ENCODE measurements around the gene PLCXD3. TPM values are rescaled to one million over a fixed set of nuclear protein-coding genes. Genes with fewer than 3 reads are reported as not detected.

PLCXD3 gene
- total RNA-seq, 2 experiments from 2014 or later = not detected

DNA sequence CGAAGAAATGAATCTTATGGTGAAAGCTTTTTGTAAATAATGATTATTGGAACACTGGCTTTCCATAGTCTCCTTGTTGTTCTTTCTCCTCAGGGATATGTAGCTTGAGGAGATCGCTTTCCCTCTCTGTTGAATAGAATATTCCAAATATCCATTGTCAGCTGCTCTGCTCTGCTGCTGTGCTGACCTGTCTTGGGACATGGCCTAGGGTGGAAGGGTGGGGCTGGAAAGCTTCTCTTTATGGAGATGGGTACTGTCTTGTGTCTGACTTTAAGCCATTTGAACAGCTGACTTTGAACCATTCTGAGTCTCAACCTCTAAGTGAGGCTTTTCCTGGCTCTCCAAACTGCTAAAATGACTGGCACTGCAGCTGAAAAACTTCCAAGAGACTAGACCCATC lies 135.8 kb downstream of the PLCXD3 start:
- no peaks in the 10 kb centered on the region for H3K4me1 Mint-ChIP-seq
- H3K36me3 Mint-ChIP-seq = no peaks in the 10 kb centered on the region
- H3K27ac Mint-ChIP-seq = no peak overlapping the region
- H3K9me3 Mint-ChIP-seq = peaks cover 2% of the 10 kb centered on the region
- ATAC-seq (ENCODE audit: low read depth) (no peak), DNase-seq (no peak)
- no peaks in the 10 kb centered on the region for H3K27me3 Mint-ChIP-seq
- no peak overlapping the region for H3K4me3 Mint-ChIP-seq
- POLR2A ChIA-PET = no interaction called here

DNA sequence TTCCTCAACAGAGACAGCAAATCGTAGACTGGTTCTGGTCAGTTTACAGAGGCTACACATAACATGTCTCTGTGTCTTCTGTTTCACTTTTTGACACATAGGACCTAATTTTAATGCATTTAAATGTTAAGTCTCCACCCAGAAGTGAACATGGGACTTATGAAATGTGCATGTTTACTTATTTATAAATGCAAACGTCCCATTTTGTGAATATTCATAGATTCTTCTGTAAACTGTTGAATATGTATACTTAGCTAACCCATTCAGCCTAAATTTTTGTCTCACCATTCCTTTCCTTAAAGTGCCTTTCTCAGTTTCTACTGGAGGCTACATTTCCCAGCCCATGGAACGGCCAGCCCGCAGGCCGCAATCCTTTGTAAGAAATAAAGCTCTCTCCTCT lies 137.2 kb downstream of the PLCXD3 start:
- Mint-ChIP-seq H3K4me1 (no peaks in the 10 kb centered on the region), H3K36me3 (no peaks in the 10 kb centered on the region), H3K9me3 (peaks cover 2% of the 10 kb centered on the region), H3K27ac (no peak overlapping the region), H3K4me3 (no peak overlapping the region), H3K27me3 (no peaks in the 10 kb centered on the region)
- ATAC-seq (ENCODE audit: low read depth) (no peak), DNase-seq (no peak)
- POLR2A ChIA-PET = no interaction called here

DNA sequence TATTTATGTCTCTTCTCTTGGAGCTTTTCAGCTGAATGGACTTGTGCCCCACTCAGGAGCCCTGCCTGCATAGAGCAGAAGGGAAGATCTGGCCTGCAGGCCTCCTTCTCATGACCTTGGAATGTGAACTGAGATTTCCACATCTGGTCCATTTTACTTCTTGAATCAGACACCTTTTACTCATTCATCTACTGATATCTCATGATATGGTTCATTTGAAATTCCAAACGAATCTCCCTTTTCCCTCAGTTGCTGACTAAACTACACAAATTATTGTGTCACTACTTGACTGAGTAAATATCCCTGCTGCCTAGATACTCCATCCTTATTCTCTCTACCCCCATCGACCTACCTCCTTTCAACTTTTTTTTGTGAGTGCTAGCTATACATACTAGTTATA lies 138.7 kb downstream of the PLCXD3 start:
- Mint-ChIP-seq H3K27me3 (no peaks in the 10 kb centered on the region), H3K4me3 (no peak overlapping the region), H3K9me3 (peaks cover 2% of the 10 kb centered on the region), H3K27ac (no peak overlapping the region), H3K4me1 (no peaks in the 10 kb centered on the region), H3K36me3 (no peaks in the 10 kb centered on the region)
- ATAC-seq (ENCODE audit: low read depth) = no peak
- POLR2A ChIA-PET = interaction anchor here (0.7 kb wide), 1 partner anchor 355 kb away, joined by 3 read pairs; no protein-coding TSS in a partner anchor
- DNase-seq = no peak

DNA sequence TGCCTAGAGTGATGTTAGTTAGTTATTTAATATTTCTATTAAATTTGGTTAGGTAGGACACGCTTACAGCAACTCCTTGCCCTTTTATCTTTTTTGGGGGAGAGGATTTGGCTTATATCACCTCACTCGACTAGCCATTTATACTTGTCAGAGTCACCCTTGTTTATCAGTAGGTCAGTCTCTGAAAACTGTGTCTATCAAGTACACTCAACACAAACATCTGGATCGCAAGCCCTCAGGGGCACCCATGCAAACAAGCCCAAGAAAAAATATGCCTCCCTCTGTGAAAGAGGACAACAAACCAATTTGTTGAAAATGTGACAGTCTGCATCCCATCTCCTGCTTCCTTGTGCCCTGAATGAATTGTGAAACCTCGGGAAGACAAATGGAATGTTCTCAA lies 139.9 kb downstream of the PLCXD3 start:
- Mint-ChIP-seq H3K9me3 (peaks cover 2% of the 10 kb centered on the region), H3K4me3 (no peak overlapping the region), H3K27ac (no peak overlapping the region), H3K36me3 (no peaks in the 10 kb centered on the region), H3K4me1 (no peaks in the 10 kb centered on the region), H3K27me3 (no peaks in the 10 kb centered on the region)
- POLR2A ChIA-PET = no interaction called here
- DNase-seq (no peak), ATAC-seq (ENCODE audit: low read depth) (no peak)

DNA sequence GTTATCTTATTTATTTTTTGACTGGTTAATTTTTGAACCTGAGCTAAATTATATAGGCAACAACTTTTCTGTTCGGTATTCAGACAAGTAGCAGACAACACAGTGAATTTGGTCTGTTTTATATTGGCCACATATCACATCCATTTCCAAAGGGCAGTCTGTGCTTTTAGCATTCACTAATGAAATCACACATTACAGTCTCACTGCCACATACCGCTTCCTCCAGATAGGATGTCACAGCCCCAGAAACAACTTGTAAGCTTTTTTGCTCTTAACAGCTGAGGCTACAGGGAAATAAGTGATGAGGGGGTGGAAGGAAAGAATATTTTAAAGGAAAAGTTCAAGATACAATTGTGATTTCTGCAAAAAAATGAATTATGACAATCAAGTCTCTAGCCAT lies 140.6 kb downstream of the PLCXD3 start:
- no peak for DNase-seq
- H3K27ac Mint-ChIP-seq = no peak overlapping the region
- H3K36me3 Mint-ChIP-seq = no peaks in the 10 kb centered on the region
- no peak for ATAC-seq (ENCODE audit: low read depth)
- H3K4me1 Mint-ChIP-seq = no peaks in the 10 kb centered on the region
- H3K27me3 Mint-ChIP-seq = no peaks in the 10 kb centered on the region
- POLR2A ChIA-PET = no interaction called here
- no peak overlapping the region for H3K4me3 Mint-ChIP-seq
- H3K9me3 Mint-ChIP-seq = peaks cover 2% of the 10 kb centered on the region

DNA sequence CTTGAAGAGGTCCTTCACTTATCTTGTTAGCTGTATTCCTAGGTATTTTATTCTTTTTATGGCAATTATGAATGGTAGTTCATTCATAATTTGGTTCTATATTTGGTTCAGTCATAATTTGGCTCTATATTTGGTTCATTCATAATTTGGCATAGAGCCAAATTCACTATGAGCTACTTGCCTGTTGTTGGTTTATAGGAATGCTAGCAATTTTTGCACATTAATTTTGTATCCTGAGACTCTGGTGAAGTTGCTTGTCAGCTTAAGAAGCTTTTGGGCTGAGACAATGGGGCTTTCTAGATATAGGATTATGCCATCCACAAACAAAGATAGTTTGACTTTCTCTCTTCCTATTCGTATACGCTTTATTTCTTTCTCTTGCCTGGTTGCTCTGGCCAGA lies 142.2 kb downstream of the PLCXD3 start:
- Mint-ChIP-seq H3K27ac (no peak overlapping the region), H3K36me3 (no peaks in the 10 kb centered on the region), H3K4me3 (no peak overlapping the region), H3K4me1 (no peaks in the 10 kb centered on the region), H3K9me3 (peaks cover 2% of the 10 kb centered on the region), H3K27me3 (no peaks in the 10 kb centered on the region)
- DNase-seq = no peak
- no peak for ATAC-seq (ENCODE audit: low read depth)
- POLR2A ChIA-PET = no interaction called here

DNA sequence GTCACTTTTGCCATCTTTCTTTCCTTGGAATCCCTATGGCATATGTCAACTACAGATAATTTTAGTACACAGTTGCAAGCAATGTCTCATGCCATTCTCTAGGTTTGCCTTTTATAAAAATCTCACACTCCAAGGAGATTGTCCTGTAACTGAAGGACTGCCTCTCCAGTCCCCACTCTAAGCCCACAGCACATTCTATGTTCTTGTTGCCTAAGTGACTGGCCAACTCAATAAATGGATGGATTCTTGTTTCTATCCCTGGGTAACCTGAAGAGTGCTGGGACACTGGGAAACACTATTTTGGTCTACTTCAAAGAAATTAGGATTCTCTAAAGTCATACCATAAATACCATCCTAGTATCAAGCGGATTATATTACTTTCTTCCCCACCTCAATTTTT lies 145.0 kb downstream of the PLCXD3 start:
- Mint-ChIP-seq H3K9me3 (no peaks in the 10 kb centered on the region), H3K4me1 (no peaks in the 10 kb centered on the region), H3K4me3 (no peak overlapping the region), H3K27ac (no peak overlapping the region), H3K36me3 (no peaks in the 10 kb centered on the region), H3K27me3 (no peaks in the 10 kb centered on the region)
- no peak for DNase-seq
- no peak for ATAC-seq (ENCODE audit: low read depth)
- POLR2A ChIA-PET = no interaction called here

DNA sequence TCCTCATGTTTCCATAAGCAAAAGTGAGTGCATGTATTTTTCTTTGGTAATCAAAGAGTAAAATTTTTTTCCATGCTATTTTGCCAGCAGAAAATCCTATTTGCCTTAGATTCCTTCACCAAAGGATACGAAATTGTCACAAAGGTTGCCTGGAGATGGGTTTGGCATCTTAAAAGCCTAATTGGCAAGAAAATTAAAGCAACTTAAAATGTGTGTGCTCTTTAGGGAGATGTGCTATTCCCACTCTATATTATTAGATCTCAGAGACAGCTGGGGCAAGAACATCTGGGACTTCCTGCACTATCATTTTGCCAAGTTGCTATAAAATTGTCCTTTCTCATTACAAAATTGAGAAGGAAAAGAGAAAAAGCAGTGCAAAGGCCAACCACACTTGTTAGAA lies 146.1 kb downstream of the PLCXD3 start:
- POLR2A ChIA-PET = no interaction called here
- ATAC-seq (ENCODE audit: low read depth) (no peak), DNase-seq (no peak)
- Mint-ChIP-seq H3K9me3 (no peaks in the 10 kb centered on the region), H3K27ac (no peak overlapping the region), H3K4me3 (no peak overlapping the region), H3K27me3 (no peaks in the 10 kb centered on the region), H3K4me1 (no peaks in the 10 kb centered on the region), H3K36me3 (no peaks in the 10 kb centered on the region)

DNA sequence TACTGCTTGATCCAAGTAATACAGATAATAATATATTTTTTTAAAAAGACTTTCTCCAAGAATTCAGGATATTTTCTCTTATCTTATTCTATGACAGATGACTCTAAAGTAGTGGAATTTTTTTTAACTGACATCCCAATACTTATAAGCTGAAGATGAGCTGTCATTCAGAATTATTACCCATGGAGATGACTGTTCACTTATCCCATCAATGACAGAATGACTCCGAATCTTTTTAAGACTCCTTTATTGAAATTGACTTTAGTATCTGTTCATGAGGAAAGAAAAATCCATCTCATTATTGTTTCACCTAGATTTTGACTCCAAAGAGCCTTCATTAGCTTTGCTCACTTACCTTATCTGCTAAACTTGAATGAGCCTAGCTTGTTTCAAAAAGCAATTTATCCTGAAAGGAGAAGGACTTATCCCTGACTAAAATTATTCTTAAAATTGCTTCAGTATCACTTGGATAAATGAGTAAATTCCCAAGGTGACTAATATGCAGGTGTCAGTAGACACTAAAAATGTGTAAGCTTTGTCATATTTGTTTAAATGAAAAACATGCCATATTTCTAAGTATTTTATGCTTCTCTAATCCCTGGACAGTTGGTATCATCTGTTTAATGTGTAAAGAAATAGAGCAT lies 146.9 kb downstream of the PLCXD3 start:
- H3K4me3 Mint-ChIP-seq = no peak overlapping the region
- POLR2A ChIA-PET = no interaction called here
- H3K27me3 Mint-ChIP-seq = no peaks in the 10 kb centered on the region
- H3K9me3 Mint-ChIP-seq = no peaks in the 10 kb centered on the region
- DNase-seq (no peak), ATAC-seq (ENCODE audit: low read depth) (no peak)
- no peak overlapping the region for H3K27ac Mint-ChIP-seq
- H3K4me1 Mint-ChIP-seq = no peaks in the 10 kb centered on the region
- no peaks in the 10 kb centered on the region for H3K36me3 Mint-ChIP-seq

DNA sequence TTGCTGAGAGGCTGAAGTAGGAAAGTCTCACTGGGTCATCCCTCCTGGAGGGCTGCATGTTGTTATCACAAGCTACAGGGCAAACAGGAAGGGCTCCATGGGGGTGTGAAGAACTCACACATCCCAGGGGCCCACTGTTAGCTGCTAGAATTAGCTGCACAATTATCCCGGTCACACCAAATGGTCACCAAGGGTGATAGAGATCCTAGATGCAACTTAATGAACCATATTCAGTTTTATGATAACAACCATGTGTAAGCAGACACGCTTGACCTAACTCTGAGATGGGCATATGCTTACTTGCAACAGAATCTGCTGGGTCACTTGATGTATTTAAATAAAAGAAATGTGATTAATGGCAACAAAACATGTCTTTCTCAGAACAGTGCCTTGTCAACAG lies 153.6 kb downstream of the PLCXD3 start:
- DNase-seq = no peak
- no peaks in the 10 kb centered on the region for H3K4me1 Mint-ChIP-seq

DNA sequence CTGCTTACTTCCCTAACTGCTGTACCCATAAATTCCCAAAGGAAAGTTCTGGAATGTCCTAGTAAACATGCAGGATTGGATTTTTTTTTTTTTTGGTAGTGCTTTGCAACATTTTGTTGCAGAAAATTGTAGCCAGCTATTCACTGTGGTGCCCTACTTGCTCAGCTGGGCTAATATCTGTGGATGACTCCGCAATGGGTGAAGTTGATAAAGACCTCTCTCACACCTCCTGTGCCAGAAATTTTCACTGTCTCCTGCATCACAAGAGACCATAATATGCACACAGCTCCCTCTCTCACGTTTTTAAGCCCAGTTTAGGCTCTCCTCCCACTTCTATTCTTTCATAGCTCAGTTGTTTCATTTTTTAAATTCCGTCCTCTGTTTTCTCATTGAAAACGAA lies 160.6 kb downstream of the PLCXD3 start:
- Mint-ChIP-seq H3K27me3 (no peaks in the 10 kb centered on the region), H3K27ac (no peak overlapping the region), H3K36me3 (no peaks in the 10 kb centered on the region), H3K9me3 (peaks cover 1% of the 10 kb centered on the region), H3K4me1 (no peaks in the 10 kb centered on the region), H3K4me3 (no peak overlapping the region)
- POLR2A ChIA-PET = no interaction called here
- ATAC-seq (ENCODE audit: low read depth) (no peak), DNase-seq (no peak)

More for the DNA sequence above, 153.6 kb downstream of the PLCXD3 start:
- Mint-ChIP-seq H3K4me3 (no peak overlapping the region), H3K27me3 (no peaks in the 10 kb centered on the region), H3K9me3 (peaks cover 1% of the 10 kb centered on the region), H3K36me3 (no peaks in the 10 kb centered on the region), H3K27ac (no peak overlapping the region)
- POLR2A ChIA-PET = no interaction called here
- ATAC-seq (ENCODE audit: low read depth) = no peak

DNA sequence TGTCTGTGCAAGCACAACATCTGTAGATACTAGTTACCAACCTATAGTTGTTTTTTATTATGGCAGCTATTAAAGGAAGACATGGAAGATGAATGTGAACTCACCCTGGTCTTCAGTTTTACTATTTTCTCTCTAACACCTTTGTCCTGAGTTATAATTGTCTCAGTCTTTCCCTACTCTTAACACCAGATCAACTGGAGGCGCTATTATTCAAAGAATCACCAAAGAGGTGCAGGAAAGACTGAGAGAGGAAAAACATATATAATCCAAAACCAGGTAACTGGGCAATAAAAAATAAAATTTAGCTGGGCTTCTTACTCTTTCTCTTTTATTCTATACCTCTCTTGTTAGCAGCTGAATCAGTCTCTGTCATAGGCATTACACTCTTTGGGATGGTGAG lies 162.8 kb downstream of the PLCXD3 start:
- no peaks in the 10 kb centered on the region for H3K4me1 Mint-ChIP-seq
- H3K4me3 Mint-ChIP-seq = no peak overlapping the region
- H3K36me3 Mint-ChIP-seq = no peaks in the 10 kb centered on the region
- POLR2A ChIA-PET = no interaction called here
- ATAC-seq (ENCODE audit: low read depth) (no peak), DNase-seq (no peak)
- no peak overlapping the region for H3K27ac Mint-ChIP-seq
- no peaks in the 10 kb centered on the region for H3K9me3 Mint-ChIP-seq
- no peaks in the 10 kb centered on the region for H3K27me3 Mint-ChIP-seq

DNA sequence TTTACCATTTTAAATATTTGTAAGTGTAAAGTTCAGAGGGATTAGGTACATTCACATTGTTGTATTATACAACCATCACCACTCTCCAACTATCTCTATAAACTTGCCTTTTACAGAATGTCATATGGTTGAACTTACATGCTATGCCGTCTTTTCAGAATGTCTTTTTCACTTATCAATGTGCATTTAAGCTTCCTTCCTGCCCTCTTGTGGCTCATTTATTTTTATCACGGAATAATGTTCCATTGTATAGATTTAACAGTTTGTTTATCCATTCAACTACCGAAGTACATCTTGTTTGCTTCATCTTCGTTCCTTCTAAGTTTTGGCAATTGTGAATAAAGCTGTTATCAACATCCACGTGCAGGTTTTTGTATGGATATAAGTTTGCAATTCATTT lies 163.8 kb downstream of the PLCXD3 start:
- POLR2A ChIA-PET = no interaction called here
- Mint-ChIP-seq H3K4me3 (no peak overlapping the region), H3K27me3 (no peaks in the 10 kb centered on the region), H3K9me3 (no peaks in the 10 kb centered on the region), H3K4me1 (no peaks in the 10 kb centered on the region), H3K27ac (no peak overlapping the region), H3K36me3 (no peaks in the 10 kb centered on the region)
- no peak for DNase-seq
- no peak for ATAC-seq (ENCODE audit: low read depth)

DNA sequence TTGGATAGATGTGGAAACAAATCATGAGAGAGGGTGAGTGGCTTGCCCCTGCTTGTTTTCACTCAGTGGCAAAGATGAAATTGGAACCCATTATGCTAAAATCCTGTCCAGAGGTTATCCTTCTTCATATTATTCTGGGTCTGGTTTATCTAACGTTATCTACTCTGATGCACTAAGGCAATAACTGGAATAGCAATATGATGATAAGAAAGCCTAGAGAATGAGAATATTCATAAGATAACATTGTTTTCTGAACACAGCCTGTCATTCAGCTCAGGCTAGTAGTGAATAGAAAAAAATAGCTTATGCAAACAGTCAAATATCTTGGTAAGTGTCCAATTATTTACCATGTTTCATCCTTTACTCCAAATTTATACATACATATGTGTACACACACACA lies 165.1 kb downstream of the PLCXD3 start:
- Mint-ChIP-seq H3K27me3 (no peaks in the 10 kb centered on the region), H3K4me3 (no peak overlapping the region), H3K9me3 (no peaks in the 10 kb centered on the region), H3K27ac (no peak overlapping the region), H3K36me3 (no peaks in the 10 kb centered on the region), H3K4me1 (no peaks in the 10 kb centered on the region)
- ATAC-seq (ENCODE audit: low read depth) = no peak
- POLR2A ChIA-PET = no interaction called here
- DNase-seq = no peak

DNA sequence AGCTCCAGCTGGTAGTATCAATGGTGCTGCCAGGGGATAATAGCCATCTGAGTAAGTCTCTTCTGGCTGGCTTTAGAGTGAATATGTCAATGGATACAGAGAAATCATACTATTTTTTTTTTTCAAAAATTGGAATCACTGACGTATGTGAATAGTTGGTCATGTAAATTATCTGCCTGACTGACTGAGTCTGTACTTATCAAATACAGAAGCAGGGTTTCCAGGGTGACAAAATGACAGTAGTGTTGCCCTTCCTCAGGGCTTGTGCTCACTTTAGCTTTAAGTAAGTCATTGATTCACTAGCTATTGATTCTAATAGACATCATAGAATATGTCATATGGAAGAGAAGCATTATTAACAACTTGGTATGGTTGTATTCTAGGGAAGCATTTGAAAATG lies 171.1 kb downstream of the PLCXD3 start:
- no peaks in the 10 kb centered on the region for H3K27me3 Mint-ChIP-seq
- no peaks in the 10 kb centered on the region for H3K4me1 Mint-ChIP-seq
- no peak overlapping the region for H3K4me3 Mint-ChIP-seq
- no peak overlapping the region for H3K27ac Mint-ChIP-seq
- DNase-seq (no peak), ATAC-seq (ENCODE audit: low read depth) (no peak)
- no peaks in the 10 kb centered on the region for H3K36me3 Mint-ChIP-seq
- no peaks in the 10 kb centered on the region for H3K9me3 Mint-ChIP-seq
- POLR2A ChIA-PET = no interaction called here

Measured in activated naive CD8-positive, alpha-beta T cell treated with anti-CD3 and anti-CD28 coated beads, Interleukin-2, amount 10 ng/mL, durations not matched to agents 7 days and 5 days (primary cell).